Skeletal muscle cell (primary cell): Measurements from ENCODE around the gene TTC22.

Experiments used
- DNase-seq: peaks from one replicate; pipeline ENCODE4 v3.0.0-alpha.2; 2010; ENCODE audit warnings: low read depth
- H3K4me3 ChIP-seq: 2 replicates; pipeline ENCODE4 v1.5.1; 2011; ENCODE audit warnings: low read depth, mild to moderate bottlenecking, control low read depth, low read length, moderate library complexity

TTC22 gene

GRCh38 chr1:54810153-54810942 lies 9.2 kb upstream of the TTC22 start:
- no peak for DNase-seq
- no peak overlapping the region for H3K4me3 ChIP-seq

GRCh38 chr1:54809496-54810074 lies 8.5 kb upstream of the TTC22 start:
- DNase-seq, result no peak

GRCh38 chr1:54808443-54809207 lies 7.5 kb upstream of the TTC22 start:
- H3K4me3 ChIP-seq, result no peak overlapping the region
- no peak for DNase-seq

More at GRCh38 chr1:54809496-54810074, 8.5 kb upstream of the TTC22 start:
- H3K4me3 ChIP-seq, result no peak overlapping the region

- H3K4me3 ChIP-seq, result no peak overlapping the region
- no peak for DNase-seq
Measured at GRCh38 chr1:54807756-54808155, 6.6 kb upstream of the TTC22 start.

GRCh38 chr1:54806931-54807611 lies 5.9 kb upstream of the TTC22 start:
- DNase-seq, result no peak
- no peak overlapping the region for H3K4me3 ChIP-seq

GRCh38 chr1:54805981-54806381 lies 4.9 kb upstream of the TTC22 start:
- H3K4me3 ChIP-seq, result no peak overlapping the region
- no peak for DNase-seq

GRCh38 chr1:54805466-54805865 lies 4.3 kb upstream of the TTC22 start:
- DNase-seq, result no peak
- H3K4me3 ChIP-seq, result no peak overlapping the region

GRCh38 chr1:54804471-54805132 lies 3.5 kb upstream of the TTC22 start:
- no peak for DNase-seq
- no peak overlapping the region for H3K4me3 ChIP-seq

GRCh38 chr1:54803761-54804470 lies 2.8 kb upstream of the TTC22 start:
- DNase-seq, result no peak
- no peak overlapping the region for H3K4me3 ChIP-seq

GRCh38 chr1:54800041-54800898 lies 853 bp downstream of the TTC22 start:
- DNase-seq, result no peak
- no peak overlapping the region for H3K4me3 ChIP-seq

GRCh38 chr1:54798769-54799641 lies 2.1 kb downstream of the TTC22 start:
- no peak overlapping the region for H3K4me3 ChIP-seq
- DNase-seq, result no peak

GRCh38 chr1:54798206-54798605 lies 2.9 kb downstream of the TTC22 start:
- no peak overlapping the region for H3K4me3 ChIP-seq

GRCh38 chr1:54796902-54797301 lies 4.2 kb downstream of the TTC22 start:
- DNase-seq, result no peak
- no peak overlapping the region for H3K4me3 ChIP-seq

More at GRCh38 chr1:54798206-54798605, 2.9 kb downstream of the TTC22 start:
- DNase-seq, result no peak

GRCh38 chr1:54795841-54796468 lies 5.2 kb downstream of the TTC22 start:
- no peak for DNase-seq

GRCh38 chr1:54795356-54795665 lies 5.8 kb downstream of the TTC22 start:
- no peak for DNase-seq
- no peak overlapping the region for H3K4me3 ChIP-seq

More at GRCh38 chr1:54795841-54796468, 5.2 kb downstream of the TTC22 start:
- no peak overlapping the region for H3K4me3 ChIP-seq

- H3K4me3 ChIP-seq, result no peak overlapping the region
- DNase-seq, result no peak
Measured at GRCh38 chr1:54794451-54795355, 6.4 kb downstream of the TTC22 start.
